ENCODE measurements around the gene TRAF5. TPM values are rescaled to one million over a fixed set of nuclear protein-coding genes. Genes with fewer than 3 reads are reported as not detected.

Gene TRAF5
- total RNA-seq, 1 experiment from 2014 or later = 14.4 TPM

DNA sequence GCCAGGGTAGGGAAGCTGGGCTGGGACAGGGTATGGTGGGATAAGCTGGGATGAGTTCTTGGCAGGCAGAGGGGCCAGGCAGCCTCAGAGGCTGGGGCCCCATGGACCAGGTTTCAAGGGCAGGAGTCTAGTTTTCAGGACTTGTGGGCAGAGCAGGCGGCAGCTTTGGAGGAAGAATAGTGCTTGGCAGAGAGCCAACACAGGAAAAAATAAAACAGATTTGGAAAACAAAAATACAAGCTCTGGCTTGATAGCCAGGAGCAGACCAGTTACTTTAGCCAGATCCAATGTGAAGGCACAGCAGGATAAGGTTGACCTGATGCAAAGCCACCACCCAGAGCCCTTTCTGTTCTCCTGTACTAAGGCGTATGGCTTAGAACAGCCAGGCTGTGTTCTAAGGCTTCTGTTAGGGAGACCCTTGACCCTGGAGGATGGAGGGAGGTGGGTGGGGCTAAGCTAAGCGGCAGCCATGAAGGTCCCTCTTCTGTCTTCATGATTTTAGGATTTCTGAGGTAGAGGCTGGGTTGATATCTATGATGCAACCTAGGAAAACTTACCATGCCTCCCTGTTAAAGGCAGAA, 5.5 kb downstream of the TRAF5 start:
- peaks cover under 1% of the 10 kb centered on the region; the same call in 1 of the 2 replicates for H3K36me3 ChIP-seq
- no peak overlapping the region for H3K4me3 ChIP-seq
- no peaks in the 10 kb centered on the region for H3K9me3 ChIP-seq (replicated peaks)
- no peak for DNase-seq (ENCODE audit: low read depth in 1 of 2, low spot score in 2 of 2)
- H3K27ac ChIP-seq = no peak overlapping the region
- H3K27me3 ChIP-seq (replicated peaks) = no peaks in the 10 kb centered on the region
- no peaks in the 10 kb centered on the region; the same call in 1 of the 2 replicates for H3K4me1 ChIP-seq (replicated peaks)

DNA sequence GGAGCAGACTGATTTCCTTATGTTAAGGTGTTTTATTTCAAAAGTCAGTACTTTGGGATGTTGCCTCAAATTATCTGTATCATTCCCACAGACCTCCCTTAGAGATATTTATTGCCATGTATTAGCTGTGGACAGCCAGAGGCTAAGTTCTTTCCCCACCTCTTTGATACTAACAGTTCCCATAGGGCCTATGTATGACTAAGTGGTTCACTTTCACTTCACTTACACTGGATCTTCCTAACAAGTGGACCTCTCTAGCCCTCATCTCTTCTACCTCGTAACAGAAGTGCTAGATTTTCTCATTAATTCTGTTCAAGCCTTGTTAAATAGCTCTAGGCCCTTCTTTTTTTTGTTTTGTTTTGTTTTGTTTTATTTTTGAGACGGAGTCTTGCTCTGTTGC, 6.2 kb downstream of the TRAF5 start:
- Histone ChIP-seq H3K4me3 (no peak overlapping the region), H3K4me1 (replicated peaks) (no peaks in the 10 kb centered on the region; the same call in 1 of the 2 replicates), H3K36me3 (no peaks in the 10 kb centered on the region), H3K9me3 (replicated peaks) (no peaks in the 10 kb centered on the region), H3K27me3 (replicated peaks) (no peaks in the 10 kb centered on the region), H3K27ac (no peak overlapping the region)
- DNase-seq (ENCODE audit: low read depth in 1 of 2, low spot score in 2 of 2) = no peak

- Histone ChIP-seq H3K9me3 (replicated peaks) (no peaks in the 10 kb centered on the region), H3K27ac (no peak overlapping the region)
- no peak for DNase-seq (ENCODE audit: low read depth in 1 of 2, low spot score in 2 of 2)
Observed at GRCh38 chr1:211333906-211334305, 7.3 kb downstream of the TRAF5 start.

GRCh38 chr1:211334986-211335385, 8.4 kb downstream of the TRAF5 start:
- H3K27me3 ChIP-seq (replicated peaks) = no peaks in the 10 kb centered on the region
- H3K9me3 ChIP-seq (replicated peaks) = no peaks in the 10 kb centered on the region
- H3K36me3 ChIP-seq = no peaks in the 10 kb centered on the region
- DNase-seq (ENCODE audit: low read depth in 1 of 2, low spot score in 2 of 2) = no peak
- H3K27ac ChIP-seq = no peak overlapping the region
- H3K4me3 ChIP-seq = no peak overlapping the region
- H3K4me1 ChIP-seq (replicated peaks) = no peaks in the 10 kb centered on the region

More at GRCh38 chr1:211333906-211334305, 7.3 kb downstream of the TRAF5 start:
- H3K27me3 ChIP-seq (replicated peaks) = no peaks in the 10 kb centered on the region
- H3K36me3 ChIP-seq = no peaks in the 10 kb centered on the region
- H3K4me1 ChIP-seq (replicated peaks) = no peaks in the 10 kb centered on the region
- H3K4me3 ChIP-seq = no peak overlapping the region

DNA sequence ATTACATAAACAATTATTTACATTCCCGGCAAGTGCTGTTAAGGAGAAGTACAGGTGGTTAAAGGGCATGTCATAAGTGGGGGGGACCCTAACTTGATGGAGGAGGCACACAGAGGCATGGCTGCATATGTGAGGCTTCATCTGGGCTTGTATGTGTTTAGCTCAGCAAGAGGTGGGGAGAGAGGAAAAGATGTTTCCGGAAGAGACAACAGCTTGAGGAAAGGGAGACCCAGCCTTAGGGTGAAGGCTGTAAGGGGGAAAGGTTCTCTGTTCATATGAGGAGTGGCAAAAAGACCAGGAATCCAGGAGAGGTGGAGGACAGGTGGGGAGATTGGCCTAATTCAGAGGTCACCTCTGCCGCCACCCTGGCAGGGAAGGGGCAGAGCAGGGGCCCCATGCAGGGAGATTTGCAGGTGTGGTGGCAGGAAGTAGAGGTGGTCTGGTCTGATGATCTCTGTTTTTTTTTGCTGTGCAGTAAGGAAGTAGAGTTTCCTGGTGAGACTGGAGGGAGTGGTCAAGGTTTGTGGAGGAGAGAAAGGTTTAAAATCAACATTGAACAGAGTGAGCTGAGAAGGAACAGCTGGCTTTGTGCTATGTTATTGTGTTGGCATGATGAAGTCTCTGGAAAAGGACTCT, 9.0 kb downstream of the TRAF5 start:
- no peaks in the 10 kb centered on the region for H3K4me1 ChIP-seq (replicated peaks)
- H3K27ac ChIP-seq = no peak overlapping the region
- DNase-seq (ENCODE audit: low read depth in 1 of 2, low spot score in 2 of 2) = no peak
- no peaks in the 10 kb centered on the region for H3K27me3 ChIP-seq (replicated peaks)
- no peak overlapping the region for H3K4me3 ChIP-seq
- no peaks in the 10 kb centered on the region for H3K9me3 ChIP-seq (replicated peaks)
- no peaks in the 10 kb centered on the region for H3K36me3 ChIP-seq

DNA sequence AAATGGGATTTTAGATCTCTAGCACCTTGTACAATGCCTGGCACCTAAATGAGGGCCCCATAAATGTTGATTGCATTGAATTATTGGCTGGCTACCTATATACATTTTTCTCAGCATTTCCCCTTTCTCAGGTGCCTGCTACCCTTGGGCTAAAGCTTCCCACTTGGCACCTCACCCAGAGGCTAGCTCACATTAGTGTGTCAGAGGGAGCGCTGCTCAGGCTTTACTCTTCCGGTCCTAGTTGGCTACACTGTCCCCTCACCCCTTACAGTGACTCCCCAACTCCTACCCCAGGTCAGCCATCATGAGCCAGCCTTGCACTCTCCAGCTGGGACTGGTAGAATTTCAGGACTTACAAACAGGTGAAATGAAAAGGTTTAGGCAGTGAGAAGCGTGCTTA, 9.5 kb downstream of the TRAF5 start:
- DNase-seq (ENCODE audit: low read depth in 1 of 2, low spot score in 2 of 2) = no peak
- Histone ChIP-seq H3K4me1 (replicated peaks) (no peaks in the 10 kb centered on the region), H3K27ac (no peak overlapping the region), H3K36me3 (no peaks in the 10 kb centered on the region), H3K9me3 (replicated peaks) (no peaks in the 10 kb centered on the region), H3K27me3 (replicated peaks) (no peaks in the 10 kb centered on the region), H3K4me3 (no peak overlapping the region)

DNA sequence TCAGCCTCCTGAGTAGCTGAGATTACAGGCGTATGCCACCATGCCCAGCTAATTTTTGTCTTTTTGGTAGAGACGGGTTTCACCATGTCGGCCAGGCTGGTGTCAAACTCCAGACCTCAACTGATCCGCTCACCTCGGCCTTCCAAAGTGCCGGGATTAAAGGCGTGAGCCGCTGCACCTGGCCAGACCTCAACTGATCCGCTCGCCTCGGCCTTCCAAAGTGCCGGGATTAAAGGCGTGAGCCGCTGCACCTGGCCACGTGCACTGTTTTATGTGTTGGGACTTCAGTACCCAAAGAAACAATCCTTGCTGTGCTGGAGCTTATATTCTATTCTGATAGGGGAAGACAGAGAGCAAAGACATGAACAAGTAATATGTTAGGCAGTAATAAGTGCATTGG, 10.1 kb downstream of the TRAF5 start:
- no peak overlapping the region for H3K27ac ChIP-seq
- H3K36me3 ChIP-seq = no peaks in the 10 kb centered on the region
- no peak overlapping the region for H3K4me3 ChIP-seq
- DNase-seq (ENCODE audit: low read depth in 1 of 2, low spot score in 2 of 2) = no peak
- no peaks in the 10 kb centered on the region for H3K9me3 ChIP-seq (replicated peaks)
- H3K4me1 ChIP-seq (replicated peaks) = no peaks in the 10 kb centered on the region
- no peaks in the 10 kb centered on the region for H3K27me3 ChIP-seq (replicated peaks)

- no peak for DNase-seq (ENCODE audit: low read depth in 1 of 2, low spot score in 2 of 2)
- Histone ChIP-seq H3K27ac (no peak overlapping the region), H3K27me3 (replicated peaks) (no peaks in the 10 kb centered on the region), H3K9me3 (replicated peaks) (no peaks in the 10 kb centered on the region), H3K4me1 (replicated peaks) (no peaks in the 10 kb centered on the region), H3K4me3 (no peak overlapping the region), H3K36me3 (no peaks in the 10 kb centered on the region)
Observed at GRCh38 chr1:211337430-211338223, 11.0 kb downstream of the TRAF5 start.

- no peak overlapping the region for H3K4me3 ChIP-seq
- H3K4me1 ChIP-seq (replicated peaks) = no peaks in the 10 kb centered on the region
- DNase-seq (ENCODE audit: low read depth in 1 of 2, low spot score in 2 of 2) = no peak
- no peaks in the 10 kb centered on the region for H3K27me3 ChIP-seq (replicated peaks)
- H3K27ac ChIP-seq = no peak overlapping the region
- H3K9me3 ChIP-seq (replicated peaks) = no peaks in the 10 kb centered on the region
- H3K36me3 ChIP-seq = no peaks in the 10 kb centered on the region
Observed at GRCh38 chr1:211338224-211338620, 11.6 kb downstream of the TRAF5 start.

- Histone ChIP-seq H3K27me3 (replicated peaks) (no peaks in the 10 kb centered on the region), H3K4me3 (no peak overlapping the region), H3K9me3 (replicated peaks) (no peaks in the 10 kb centered on the region), H3K27ac (no peak overlapping the region), H3K36me3 (no peaks in the 10 kb centered on the region), H3K4me1 (replicated peaks) (no peaks in the 10 kb centered on the region)
- DNase-seq (ENCODE audit: low read depth in 1 of 2, low spot score in 2 of 2) = no peak
Observed at GRCh38 chr1:211339631-211340041, 13.0 kb downstream of the TRAF5 start.

GRCh38 chr1:211340622-211341507, 14.2 kb downstream of the TRAF5 start:
- Histone ChIP-seq H3K27ac (no peak overlapping the region), H3K4me3 (no peak overlapping the region), H3K9me3 (replicated peaks) (no peaks in the 10 kb centered on the region), H3K4me1 (replicated peaks) (no peaks in the 10 kb centered on the region), H3K36me3 (no peaks in the 10 kb centered on the region), H3K27me3 (replicated peaks) (no peaks in the 10 kb centered on the region)
- no peak for DNase-seq (ENCODE audit: low read depth in 1 of 2, low spot score in 2 of 2)

DNA sequence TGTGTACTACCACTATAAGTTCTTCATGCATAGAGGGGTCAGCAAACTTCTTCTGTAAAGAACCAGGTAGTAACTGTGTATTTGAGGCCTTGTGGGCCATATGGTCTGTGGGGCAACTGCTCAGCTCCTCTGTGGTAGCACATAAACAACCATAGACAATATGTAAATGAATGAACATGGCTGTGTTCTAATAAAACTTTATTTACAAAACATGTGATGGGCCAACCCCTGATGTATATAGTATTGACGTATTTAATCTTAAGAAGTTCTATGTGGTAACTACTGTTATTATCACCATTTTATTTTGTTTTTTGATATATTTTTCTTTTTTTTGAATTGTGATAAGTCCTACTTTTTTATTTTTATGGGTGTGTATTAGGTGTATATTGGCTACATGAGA, 15.4 kb downstream of the TRAF5 start:
- no peaks in the 10 kb centered on the region for H3K9me3 ChIP-seq (replicated peaks)
- H3K36me3 ChIP-seq = no peaks in the 10 kb centered on the region
- no peak for DNase-seq (ENCODE audit: low read depth in 1 of 2, low spot score in 2 of 2)
- H3K4me3 ChIP-seq = no peak overlapping the region
- no peaks in the 10 kb centered on the region for H3K27me3 ChIP-seq (replicated peaks)
- no peaks in the 10 kb centered on the region for H3K4me1 ChIP-seq (replicated peaks)
- H3K27ac ChIP-seq = no peak overlapping the region

DNA sequence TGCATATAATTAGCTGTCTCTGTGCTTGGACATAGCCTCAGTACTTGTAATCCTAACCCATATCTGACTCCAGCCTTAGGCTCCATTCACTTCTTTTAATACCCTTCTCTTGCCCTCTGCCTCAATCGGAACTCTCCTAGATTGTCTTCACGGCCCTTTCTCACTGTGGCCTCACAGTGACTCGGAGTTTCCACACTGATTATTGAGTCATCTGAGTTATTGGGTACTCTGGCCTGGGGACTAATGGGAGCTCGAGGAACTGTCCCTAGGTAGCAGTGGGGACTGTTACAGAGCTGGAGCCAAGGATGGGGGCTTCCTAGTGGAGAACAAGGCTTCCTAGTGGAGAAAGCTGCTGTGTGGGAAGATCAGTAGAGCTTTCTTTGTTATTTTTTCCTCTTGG, 17.0 kb downstream of the TRAF5 start:
- Histone ChIP-seq H3K9me3 (replicated peaks) (no peaks in the 10 kb centered on the region), H3K27me3 (replicated peaks) (no peaks in the 10 kb centered on the region), H3K27ac (no peak overlapping the region), H3K36me3 (no peaks in the 10 kb centered on the region), H3K4me1 (replicated peaks) (no peaks in the 10 kb centered on the region), H3K4me3 (no peak overlapping the region)
- no peak for DNase-seq (ENCODE audit: low read depth in 1 of 2, low spot score in 2 of 2)
